DMS79 treated with DMSO at 0.1 percent for 48 hours (cell line): ENCODE results near the gene CCDC174.

Source experiments
- DNase-seq: peaks from one replicate; lab custom pipeline; 2025; lab: John Stamatoyannopoulos, UW

CCDC174 gene

DNA sequence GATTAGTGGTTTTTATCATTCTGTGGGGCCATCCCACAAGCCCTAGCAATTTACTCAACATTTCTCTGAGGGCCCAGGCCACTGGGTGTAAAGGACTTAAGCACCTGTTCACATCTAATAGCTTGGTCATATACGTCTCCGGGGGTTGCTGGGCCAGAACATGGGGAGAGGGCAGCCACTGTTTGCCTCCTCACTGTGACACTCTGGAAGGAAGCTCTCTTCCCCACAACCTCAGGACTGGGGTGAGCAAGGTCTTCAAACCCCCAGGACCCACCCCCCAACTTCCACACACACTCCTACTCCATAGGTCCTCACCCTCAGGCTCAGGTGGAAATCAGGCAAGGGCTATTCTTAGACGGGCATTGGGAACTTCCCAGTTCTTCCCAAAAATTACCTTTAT is 52.2 kb downstream of the CCDC174 start:
- no peak for DNase-seq

DNA sequence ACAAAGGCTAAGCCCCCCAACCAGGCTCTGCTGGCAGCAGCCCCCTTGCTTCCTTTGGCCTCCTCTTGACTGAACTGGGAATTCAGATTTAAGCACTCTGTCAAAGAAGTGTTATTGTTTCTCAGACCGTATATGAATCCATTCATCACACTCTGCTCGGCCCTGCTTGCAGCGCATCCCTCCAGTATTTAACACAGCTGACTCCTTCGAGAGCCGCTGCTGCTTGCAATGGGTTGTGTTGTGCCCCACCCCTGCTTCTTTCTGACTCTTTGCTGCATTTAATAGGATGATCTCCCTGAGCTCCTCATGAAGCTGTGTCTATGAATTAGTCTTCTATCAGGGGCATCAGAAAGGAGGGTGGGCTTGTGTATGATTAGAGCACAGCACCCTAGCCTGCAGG is 54.5 kb downstream of the CCDC174 start:
- DNase-seq = no peak

DNA sequence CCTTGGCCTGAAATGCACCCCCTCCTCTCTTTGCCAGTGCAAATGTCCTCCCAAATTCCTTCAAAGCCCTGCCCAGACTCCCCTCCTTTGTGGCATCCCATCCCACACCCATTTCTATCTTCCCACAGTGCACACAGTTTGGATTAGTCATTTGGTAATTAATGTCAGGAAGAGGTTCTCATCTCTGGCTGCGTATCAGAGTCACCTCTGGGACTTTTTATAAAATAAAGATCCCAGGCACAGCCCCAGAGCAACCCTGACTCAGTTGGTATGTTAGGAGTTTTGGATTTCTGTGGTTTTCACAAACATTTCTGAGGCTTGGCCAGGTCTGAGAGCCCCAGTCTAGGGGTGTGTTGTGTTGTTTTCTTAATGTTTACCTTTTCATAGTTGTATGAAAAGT is 65.0 kb downstream of the CCDC174 start:
- DNase-seq = no peak

DNA sequence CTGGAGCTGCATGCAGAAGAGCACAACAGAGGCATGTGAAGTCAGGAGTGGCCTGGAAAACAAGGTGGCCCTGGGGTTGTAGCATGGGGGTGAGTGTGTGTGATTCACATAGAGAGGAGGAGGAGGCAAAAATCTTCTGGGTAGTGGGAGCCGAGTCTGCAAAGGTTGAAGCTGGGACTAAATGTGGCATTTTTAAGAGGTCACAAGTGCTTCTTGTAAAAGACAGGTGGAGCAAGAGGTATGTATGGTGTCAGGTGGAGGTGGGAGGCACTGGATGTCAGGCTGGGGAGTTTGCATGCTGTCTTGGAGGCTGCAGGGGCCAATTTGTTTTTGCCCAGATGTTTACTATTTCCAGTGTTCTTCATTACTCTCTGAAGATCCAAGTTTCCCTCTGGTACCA is 65.7 kb downstream of the CCDC174 start:
- DNase-seq = no peak

DNA sequence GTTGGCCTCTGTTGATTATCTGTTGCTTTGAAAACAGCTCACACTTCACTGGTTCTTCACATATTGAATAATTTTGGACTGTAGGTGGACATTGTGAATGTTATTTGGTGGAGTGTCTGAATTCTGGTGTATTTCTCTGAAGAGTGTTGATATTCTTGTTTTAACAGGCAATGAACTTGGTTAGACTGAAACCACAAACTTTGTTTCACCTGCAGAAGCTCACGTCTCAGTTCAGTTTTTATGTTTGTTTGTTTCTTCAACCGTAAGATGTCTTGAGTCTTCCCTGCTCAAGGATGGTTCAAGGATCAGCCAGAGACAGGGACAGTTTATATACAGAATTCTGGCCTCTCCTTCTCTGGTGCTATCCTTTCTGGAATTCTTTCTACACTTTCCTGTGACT is 67.0 kb downstream of the CCDC174 start:
- DNase-seq = no peak

DNA sequence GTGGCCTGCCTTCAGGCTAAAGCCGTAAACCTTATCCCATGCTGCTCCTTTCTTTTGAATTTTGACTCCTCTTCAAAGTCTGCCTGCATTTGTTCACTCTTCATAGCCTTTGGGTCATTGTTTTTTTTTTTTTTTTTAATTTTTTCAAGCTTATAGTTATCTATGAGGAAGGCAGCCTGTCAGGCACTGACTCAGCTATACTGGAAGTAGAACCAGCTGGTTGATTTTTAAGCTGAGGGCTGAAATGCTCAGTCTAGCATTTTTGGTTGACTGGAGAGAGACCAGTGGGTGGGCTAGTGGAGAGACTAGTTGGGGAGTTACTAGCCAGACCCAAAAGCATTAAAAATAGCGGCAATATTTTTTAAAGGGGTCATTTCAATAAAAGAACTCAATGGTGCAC is 67.4 kb downstream of the CCDC174 start:
- no peak for DNase-seq

DNA sequence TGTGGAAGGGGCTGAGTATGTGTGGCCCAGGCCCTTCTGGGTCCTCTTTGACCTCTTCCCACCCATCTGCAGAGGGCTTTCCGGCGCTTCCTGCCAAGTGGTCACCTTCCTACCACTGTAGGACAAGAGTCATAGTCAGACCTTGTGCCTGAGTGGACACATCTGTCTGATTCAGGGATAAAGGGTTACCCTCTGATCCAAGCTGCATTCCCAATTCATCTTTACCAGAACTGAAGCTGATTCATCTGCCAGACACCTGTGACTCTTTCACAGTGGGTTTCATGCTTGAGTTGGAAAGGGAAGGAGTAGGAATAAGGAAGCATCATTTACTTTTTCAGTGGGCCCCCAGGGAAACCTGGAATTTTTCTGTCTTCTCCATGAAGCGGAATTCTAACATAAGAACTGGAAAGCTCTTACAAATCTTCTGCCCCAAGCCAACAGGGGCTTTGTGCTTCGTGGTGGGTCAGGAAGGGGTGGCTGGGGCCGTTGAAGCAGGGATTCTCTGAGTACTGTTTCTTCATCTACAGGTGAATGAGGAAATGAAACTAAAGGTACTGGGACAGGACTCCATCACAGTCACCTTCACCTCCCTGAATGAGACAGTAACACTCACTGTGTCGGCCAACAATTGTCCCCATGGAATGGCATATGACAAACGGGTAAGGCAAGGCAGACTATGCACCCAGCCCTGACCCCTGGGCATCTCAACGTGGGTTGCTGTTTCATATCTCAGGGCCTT is 69.7 kb downstream of the CCDC174 start:
- no peak for DNase-seq
